Measurements from ENCODE around the gene RIBC1.
"Not testable (repeated sequence)": the region's sequence is repeated elsewhere in the genome, so short reads cannot be mapped to it uniquely, and the experiment has no call there.

RIBC1 gene

DNA sequence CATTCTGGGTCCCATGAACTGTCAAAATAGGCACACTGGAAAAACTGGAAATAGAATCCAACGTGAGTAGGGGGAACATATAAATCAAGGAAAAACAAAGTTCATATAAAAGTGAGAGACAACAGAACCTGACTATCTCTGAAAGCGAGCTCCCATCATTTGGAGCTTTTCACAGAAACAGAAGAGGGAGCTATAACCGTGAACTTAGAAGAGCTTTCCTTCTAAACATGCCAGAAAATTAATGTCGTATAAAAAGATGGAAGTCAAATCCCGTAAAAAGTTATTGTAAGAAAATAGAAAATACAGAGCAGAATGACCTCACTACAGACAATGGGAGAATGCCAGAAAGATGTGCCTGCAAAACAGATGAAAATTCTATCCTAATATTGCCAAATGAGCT, 35.4 kb downstream of the RIBC1 start (continued):
- TF ChIP-seq, protein P1, sequence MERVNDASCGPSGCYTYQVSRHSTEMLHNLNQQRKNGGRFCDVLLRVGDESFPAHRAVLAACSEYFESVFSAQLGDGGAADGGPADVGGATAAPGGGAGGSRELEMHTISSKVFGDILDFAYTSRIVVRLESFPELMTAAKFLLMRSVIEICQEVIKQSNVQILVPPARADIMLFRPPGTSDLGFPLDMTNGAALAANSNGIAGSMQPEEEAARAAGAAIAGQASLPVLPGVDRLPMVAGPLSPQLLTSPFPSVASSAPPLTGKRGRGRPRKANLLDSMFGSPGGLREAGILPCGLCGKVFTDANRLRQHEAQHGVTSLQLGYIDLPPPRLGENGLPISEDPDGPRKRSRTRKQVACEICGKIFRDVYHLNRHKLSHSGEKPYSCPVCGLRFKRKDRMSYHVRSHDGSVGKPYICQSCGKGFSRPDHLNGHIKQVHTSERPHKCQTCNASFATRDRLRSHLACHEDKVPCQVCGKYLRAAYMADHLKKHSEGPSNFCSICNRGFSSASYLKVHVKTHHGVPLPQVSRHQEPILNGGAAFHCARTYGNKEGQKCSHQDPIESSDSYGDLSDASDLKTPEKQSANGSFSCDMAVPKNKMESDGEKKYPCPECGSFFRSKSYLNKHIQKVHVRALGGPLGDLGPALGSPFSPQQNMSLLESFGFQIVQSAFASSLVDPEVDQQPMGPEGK (tag by site-specific recombination; IDR thresholded peaks at IDR 0.05) = no peak

DNA sequence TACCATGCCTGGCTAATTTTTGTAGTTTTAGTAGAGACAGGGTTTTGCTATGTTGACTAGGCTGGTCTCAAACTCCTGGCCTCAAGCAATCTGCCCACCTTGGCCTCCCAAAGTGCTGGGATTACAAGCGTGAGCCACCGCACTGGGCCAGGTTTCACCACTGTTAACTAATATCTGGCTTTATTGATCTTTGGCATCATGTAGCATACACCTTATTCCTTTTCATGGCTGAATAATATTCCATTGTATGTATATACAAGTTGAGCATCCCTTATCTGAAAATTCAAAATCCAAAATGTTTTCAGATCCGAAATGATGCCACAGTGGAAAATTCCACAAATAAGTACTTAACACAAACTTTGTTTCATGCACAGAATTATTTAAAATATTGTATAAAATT, 46.0 kb downstream of the RIBC1 start:
- POLR2A ChIA-PET; H3K4me3 ChIP-seq (ENCODE audit: low read depth, low read length); H3K36me3 ChIP-seq (ENCODE audit: control insufficient read depth in 2 of 2, insufficient read depth in 1 of 2, low read length in 2 of 2); H3K4me1 ChIP-seq (ENCODE audit: control insufficient read depth, insufficient read depth, low read length); CTCF ChIA-PET; H3K27ac ChIP-seq (ENCODE audit: extremely low read depth, low read depth, low read length); H3K9me3 ChIP-seq (ENCODE audit: control insufficient read depth, insufficient read depth, low read depth, low read length): not testable (repeated sequence)
- TF ChIP-seq ZNF146 (tag by site-specific recombination; IDR thresholded peaks at IDR 0.05) = peak; percentile 94
- TF ChIP-seq, protein P2, sequence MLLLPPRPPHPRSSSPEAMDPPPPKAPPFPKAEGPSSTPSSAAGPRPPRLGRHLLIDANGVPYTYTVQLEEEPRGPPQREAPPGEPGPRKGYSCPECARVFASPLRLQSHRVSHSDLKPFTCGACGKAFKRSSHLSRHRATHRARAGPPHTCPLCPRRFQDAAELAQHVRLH (tag by site-specific recombination; IDR thresholded peaks at IDR 0.05) = peak; percentile 28; the same call in 1 of the 2 replicates

DNA sequence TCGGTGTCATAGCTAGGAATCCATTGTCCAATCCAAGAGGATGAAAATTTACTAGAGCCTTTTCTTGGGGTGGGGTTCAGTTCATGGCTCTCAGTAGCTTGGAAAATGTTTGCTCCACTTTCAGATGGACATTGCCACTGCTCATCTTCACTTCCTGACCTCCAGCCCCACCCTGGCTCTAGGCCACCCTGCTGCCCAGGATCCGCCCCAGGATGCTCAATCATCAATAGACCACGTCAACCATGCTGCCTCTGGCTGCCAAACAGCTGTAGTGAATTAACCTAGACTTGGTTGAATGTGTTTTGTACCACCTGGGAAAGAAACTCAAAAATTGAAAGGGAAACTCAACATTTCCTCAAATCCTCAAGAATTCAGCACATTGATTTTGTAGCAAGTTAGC, 48.7 kb downstream of the RIBC1 start:
- Histone ChIP-seq H3K9me3 (ENCODE audit: control insufficient read depth, insufficient read depth, low read depth, low read length) (no peaks in the 10 kb centered on the region), H3K4me1 (ENCODE audit: control insufficient read depth, insufficient read depth, low read length) (no peaks in the 10 kb centered on the region), H3K27ac (ENCODE audit: extremely low read depth, low read depth, low read length) (no peak overlapping the region), H3K36me3 (ENCODE audit: control insufficient read depth in 2 of 2, insufficient read depth in 1 of 2, low read length in 2 of 2) (no peaks in the 10 kb centered on the region), H3K4me3 (ENCODE audit: low read depth, low read length) (no peak overlapping the region)
- CTCF ChIA-PET = interaction anchor here (1.0 to 4.0 kb wide), 5 partner anchors 8 to 189 kb away, joined by 3 to 28 read pairs (median 3); no protein-coding TSS in a partner anchor
- POLR2A ChIA-PET = no interaction called here
- TF ChIP-seq ZBTB20 (tag by site-specific recombination; IDR thresholded peaks at IDR 0.05) = no peak
- TF ChIP-seq, protein P3, sequence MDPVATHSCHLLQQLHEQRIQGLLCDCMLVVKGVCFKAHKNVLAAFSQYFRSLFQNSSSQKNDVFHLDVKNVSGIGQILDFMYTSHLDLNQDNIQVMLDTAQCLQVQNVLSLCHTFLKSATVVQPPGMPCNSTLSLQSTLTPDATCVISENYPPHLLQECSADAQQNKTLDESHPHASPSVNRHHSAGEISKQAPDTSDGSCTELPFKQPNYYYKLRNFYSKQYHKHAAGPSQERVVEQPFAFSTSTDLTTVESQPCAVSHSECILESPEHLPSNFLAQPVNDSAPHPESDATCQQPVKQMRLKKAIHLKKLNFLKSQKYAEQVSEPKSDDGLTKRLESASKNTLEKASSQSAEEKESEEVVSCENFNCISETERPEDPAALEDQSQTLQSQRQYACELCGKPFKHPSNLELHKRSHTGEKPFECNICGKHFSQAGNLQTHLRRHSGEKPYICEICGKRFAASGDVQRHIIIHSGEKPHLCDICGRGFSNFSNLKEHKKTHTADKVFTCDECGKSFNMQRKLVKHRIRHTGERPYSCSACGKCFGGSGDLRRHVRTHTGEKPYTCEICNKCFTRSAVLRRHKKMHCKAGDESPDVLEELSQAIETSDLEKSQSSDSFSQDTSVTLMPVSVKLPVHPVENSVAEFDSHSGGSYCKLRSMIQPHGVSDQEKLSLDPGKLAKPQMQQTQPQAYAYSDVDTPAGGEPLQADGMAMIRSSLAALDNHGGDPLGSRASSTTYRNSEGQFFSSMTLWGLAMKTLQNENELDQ (tag by site-specific recombination; IDR thresholded peaks at IDR 0.05; ENCODE audit: low read depth) = no peak
- TF ChIP-seq, protein P4, sequence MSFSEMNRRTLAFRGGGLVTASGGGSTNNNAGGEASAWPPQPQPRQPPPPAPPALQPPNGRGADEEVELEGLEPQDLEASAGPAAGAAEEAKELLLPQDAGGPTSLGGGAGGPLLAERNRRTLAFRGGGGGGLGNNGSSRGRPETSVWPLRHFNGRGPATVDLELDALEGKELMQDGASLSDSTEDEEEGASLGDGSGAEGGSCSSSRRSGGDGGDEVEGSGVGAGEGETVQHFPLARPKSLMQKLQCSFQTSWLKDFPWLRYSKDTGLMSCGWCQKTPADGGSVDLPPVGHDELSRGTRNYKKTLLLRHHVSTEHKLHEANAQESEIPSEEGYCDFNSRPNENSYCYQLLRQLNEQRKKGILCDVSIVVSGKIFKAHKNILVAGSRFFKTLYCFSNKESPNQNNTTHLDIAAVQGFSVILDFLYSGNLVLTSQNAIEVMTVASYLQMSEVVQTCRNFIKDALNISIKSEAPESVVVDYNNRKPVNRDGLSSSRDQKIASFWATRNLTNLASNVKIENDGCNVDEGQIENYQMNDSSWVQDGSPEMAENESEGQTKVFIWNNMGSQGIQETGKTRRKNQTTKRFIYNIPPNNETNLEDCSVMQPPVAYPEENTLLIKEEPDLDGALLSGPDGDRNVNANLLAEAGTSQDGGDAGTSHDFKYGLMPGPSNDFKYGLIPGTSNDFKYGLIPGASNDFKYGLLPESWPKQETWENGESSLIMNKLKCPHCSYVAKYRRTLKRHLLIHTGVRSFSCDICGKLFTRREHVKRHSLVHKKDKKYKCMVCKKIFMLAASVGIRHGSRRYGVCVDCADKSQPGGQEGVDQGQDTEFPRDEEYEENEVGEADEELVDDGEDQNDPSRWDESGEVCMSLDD (tag by site-specific recombination; IDR thresholded peaks at IDR 0.05) = no peak
- TF ChIP-seq ZBTB48 (tag by site-specific recombination; IDR thresholded peaks at IDR 0.05) = no peak
- no peak for TF ChIP-seq ZNF501 (tag by site-specific recombination; IDR thresholded peaks at IDR 0.05)
- TF ChIP-seq, protein P5, sequence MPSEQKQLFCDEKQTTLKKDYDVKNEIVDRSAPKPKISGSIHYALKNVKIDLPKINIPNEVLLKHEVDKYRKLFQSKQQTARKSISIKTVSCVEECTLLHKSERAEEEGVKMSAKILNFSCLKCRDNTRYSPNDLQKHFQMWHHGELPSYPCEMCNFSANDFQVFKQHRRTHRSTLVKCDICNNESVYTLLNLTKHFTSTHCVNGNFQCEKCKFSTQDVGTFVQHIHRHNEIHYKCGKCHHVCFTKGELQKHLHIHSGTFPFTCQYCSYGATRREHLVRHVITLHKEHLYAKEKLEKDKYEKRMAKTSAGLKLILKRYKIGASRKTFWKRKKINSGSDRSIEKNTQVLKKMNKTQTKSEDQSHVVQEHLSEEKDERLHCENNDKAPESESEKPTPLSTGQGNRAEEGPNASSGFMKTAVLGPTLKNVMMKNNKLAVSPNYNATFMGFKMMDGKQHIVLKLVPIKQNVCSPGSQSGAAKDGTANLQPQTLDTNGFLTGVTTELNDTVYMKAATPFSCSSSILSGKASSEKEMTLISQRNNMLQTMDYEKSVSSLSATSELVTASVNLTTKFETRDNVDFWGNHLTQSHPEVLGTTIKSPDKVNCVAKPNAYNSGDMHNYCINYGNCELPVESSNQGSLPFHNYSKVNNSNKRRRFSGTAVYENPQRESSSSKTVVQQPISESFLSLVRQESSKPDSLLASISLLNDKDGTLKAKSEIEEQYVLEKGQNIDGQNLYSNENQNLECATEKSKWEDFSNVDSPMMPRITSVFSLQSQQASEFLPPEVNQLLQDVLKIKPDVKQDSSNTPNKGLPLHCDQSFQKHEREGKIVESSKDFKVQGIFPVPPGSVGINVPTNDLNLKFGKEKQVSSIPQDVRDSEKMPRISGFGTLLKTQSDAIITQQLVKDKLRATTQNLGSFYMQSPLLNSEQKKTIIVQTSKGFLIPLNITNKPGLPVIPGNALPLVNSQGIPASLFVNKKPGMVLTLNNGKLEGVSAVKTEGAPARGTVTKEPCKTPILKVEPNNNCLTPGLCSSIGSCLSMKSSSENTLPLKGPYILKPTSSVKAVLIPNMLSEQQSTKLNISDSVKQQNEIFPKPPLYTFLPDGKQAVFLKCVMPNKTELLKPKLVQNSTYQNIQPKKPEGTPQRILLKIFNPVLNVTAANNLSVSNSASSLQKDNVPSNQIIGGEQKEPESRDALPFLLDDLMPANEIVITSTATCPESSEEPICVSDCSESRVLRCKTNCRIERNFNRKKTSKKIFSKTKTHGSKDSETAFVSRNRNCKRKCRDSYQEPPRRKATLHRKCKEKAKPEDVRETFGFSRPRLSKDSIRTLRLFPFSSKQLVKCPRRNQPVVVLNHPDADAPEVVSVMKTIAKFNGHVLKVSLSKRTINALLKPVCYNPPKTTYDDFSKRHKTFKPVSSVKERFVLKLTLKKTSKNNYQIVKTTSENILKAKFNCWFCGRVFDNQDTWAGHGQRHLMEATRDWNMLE (tag by site-specific recombination; conservative IDR thresholded peaks at IDR 0.05; ENCODE audit: low read depth) = no peak
- TF ChIP-seq ZNF510 (tag by site-specific recombination; IDR thresholded peaks at IDR 0.05; ENCODE audit: insufficient replicate concordance) = no peak
- TF ChIP-seq ZNF707 (tag by site-specific recombination; IDR thresholded peaks at IDR 0.05) = no peak
- TF ChIP-seq ZNF214 (tag by site-specific recombination; IDR thresholded peaks at IDR 0.05; ENCODE audit: borderline replicate concordance) = no peak
- no peak for TF ChIP-seq SCRT2 (tag by site-specific recombination; IDR thresholded peaks at IDR 0.05)
- TF ChIP-seq ZNF555 (tag by site-specific recombination; conservative IDR thresholded peaks at IDR 0.05) = no peak
- TF ChIP-seq, protein P6, sequence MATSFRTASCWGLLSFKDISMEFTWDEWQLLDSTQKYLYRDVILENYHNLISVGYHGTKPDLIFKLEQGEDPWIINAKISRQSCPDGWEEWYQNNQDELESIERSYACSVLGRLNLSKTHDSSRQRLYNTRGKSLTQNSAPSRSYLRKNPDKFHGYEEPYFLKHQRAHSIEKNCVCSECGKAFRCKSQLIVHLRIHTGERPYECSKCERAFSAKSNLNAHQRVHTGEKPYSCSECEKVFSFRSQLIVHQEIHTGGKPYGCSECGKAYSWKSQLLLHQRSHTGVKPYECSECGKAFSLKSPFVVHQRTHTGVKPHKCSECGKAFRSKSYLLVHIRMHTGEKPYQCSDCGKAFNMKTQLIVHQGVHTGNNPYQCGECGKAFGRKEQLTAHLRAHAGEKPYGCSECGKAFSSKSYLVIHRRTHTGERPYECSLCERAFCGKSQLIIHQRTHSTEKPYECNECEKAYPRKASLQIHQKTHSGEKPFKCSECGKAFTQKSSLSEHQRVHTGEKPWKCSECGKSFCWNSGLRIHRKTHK (tag by site-specific recombination; IDR thresholded peaks at IDR 0.05) = no peak
- TF ChIP-seq ZFP3 (tag by site-specific recombination; IDR thresholded peaks at IDR 0.05; ENCODE audit: low read depth) = no peak
- TF ChIP-seq, protein P7, sequence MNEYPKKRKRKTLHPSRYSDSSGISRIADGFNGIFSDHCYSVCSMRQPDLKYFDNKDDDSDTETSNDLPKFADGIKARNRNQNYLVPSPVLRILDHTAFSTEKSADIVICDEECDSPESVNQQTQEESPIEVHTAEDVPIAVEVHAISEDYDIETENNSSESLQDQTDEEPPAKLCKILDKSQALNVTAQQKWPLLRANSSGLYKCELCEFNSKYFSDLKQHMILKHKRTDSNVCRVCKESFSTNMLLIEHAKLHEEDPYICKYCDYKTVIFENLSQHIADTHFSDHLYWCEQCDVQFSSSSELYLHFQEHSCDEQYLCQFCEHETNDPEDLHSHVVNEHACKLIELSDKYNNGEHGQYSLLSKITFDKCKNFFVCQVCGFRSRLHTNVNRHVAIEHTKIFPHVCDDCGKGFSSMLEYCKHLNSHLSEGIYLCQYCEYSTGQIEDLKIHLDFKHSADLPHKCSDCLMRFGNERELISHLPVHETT (tag by site-specific recombination; IDR thresholded peaks at IDR 0.05) = no peak

Measured in HEK293 (cell line).